K562 (cell line): ENCODE results near the gene ZMIZ1. TPM values are rescaled to one million over a fixed set of nuclear protein-coding genes. Genes with fewer than 3 reads are reported as not detected.
A peak's percentile ranks its signal among the peaks of the same experiment; 100 is the strongest.

Experiments
- ATAC-seq: fragments of 200-7000 bp; cut with Tn5 transposase; 3 replicates; pipeline ENCODE4 v1.9.1; 2020; ENCODE audit warnings: moderate library complexity
- BruUV-seq: library from RNA; stranded (reverse); fragments of 400-500 nt; replicated peaks from 2 replicates; lab custom pipeline; 2021; lab: Mats Ljungman, UMichigan
- CTCF ChIA-PET: fragments of 300-600 bp; formaldehyde crosslinking; extraction: SDS; loops from one replicate; lab custom pipeline; 2021; ENCODE audit warnings: low intra/inter-chr PET ratio; lab: Yijun Ruan, JAX
- POLR2A ChIA-PET: fragments of 300-600, 350-650 bp; sonication (Branson Sonifier 250); formaldehyde crosslinking; extraction: SDS; loops from one replicate; lab custom pipeline; 2021; ENCODE audit warnings: antibody characterized with exemption, inconsistent platforms; lab: Yijun Ruan, JAX
- DNase-seq, 4 experiments: peaks; one replicate each; pipeline versions ENCODE4 v3.0.0 to v3.0.0-alpha.2; 2011 to 2018; ENCODE audit warnings: low spot score in 3 of 4, mixed read lengths in 3 of 4; ENCODE audit errors: extremely low read depth in 1 of 4
- FAIRE-seq: peaks from 2 replicates; lab custom pipeline; 2011; peaks lifted over from hg19 to GRCh38; lab: Jason Lieb, UNC
- H2AFZ ChIP-seq: 2 replicates; pipeline ENCODE4 v1.6.0; 2011; ENCODE audit warnings: low read depth, low read length, control low read depth, inconsistent platforms
- H3K27ac ChIP-seq: fragments of 200-600 bp; 3 replicates; pipeline ENCODE4 v1.8.0; 2011; ENCODE audit warnings: low read depth, mild to moderate bottlenecking, control low read depth, inconsistent platforms, low read length, moderate library complexity, mixed read lengths; ENCODE audit errors: extremely low read depth
- H3K27me3 ChIP-seq, 2 experiments: fragments of 300-600 bp in 1 of 2; 2 replicates in 1 of 2; 3 replicates in 1 of 2; pipeline versions ENCODE4 v1.6.0 to v1.8.0; 2011; ENCODE audit warnings: inconsistent platforms in 2 of 2, low read length in 2 of 2, mild to moderate bottlenecking in 1 of 2, mixed read lengths in 1 of 2, moderate library complexity in 1 of 2; ENCODE audit not compliant: control insufficient read depth in 2 of 2, insufficient read depth in 2 of 2
- H3K36me3 ChIP-seq: fragments of 300-600 bp; 3 replicates; pipeline ENCODE4 v1.8.0; 2011; ENCODE audit warnings: mild to moderate bottlenecking, low read length, inconsistent platforms; ENCODE audit not compliant: control insufficient read depth, insufficient read depth
- H3K4me1 ChIP-seq, 2 experiments: fragments of 200-600 bp in 1 of 2; replicated peaks in 1 of 2; 2 replicates in 1 of 2; 3 replicates in 1 of 2; pipeline versions ENCODE4 v1.5.1 to v1.8.0; 2011; ENCODE audit warnings: inconsistent platforms in 2 of 2, low read length in 2 of 2, mild to moderate bottlenecking in 1 of 2, mixed read lengths in 1 of 2, moderate library complexity in 1 of 2; ENCODE audit not compliant: control insufficient read depth in 2 of 2, insufficient read depth in 2 of 2
- H3K4me2 ChIP-seq: 2 replicates; pipeline ENCODE4 v1.6.1; 2011; ENCODE audit warnings: low read length, control low read depth, inconsistent platforms, mixed read lengths; ENCODE audit not compliant: insufficient read depth
- H3K4me3 ChIP-seq: fragments of 200-600 bp; sonication (generic), shearing (Covaris generic); 2 replicates; pipeline ENCODE4 v1.5.1; 2016; ENCODE audit warnings: control low read depth, inconsistent platforms
- H3K79me2 ChIP-seq: fragments of 200-600 bp; 3 replicates; pipeline ENCODE4 v1.8.0; 2011; ENCODE audit warnings: low read length, inconsistent platforms; ENCODE audit not compliant: control insufficient read depth, insufficient read depth
- H3K9ac ChIP-seq, 2 experiments: 2 replicates each; pipeline versions ENCODE4 v1.6.0 to v1.6.1; 2011; ENCODE audit warnings: low read depth in 2 of 2, low read length in 2 of 2, control low read depth in 1 of 2, inconsistent platforms in 1 of 2, mild to moderate bottlenecking in 1 of 2, mixed read lengths in 1 of 2; ENCODE audit not compliant: insufficient read depth in 1 of 2
- H3K9me1 ChIP-seq: one replicate; pipeline ENCODE4 v1.6.0; 2011; ENCODE audit warnings: inconsistent platforms, mild to moderate bottlenecking, low read length, moderate library complexity; ENCODE audit not compliant: control insufficient read depth, insufficient read depth
- H3K9me3 ChIP-seq: replicated peaks from 2 replicates; pipeline ENCODE4 v1.5.1; 2011; ENCODE audit warnings: low read depth, low read length, inconsistent platforms; ENCODE audit not compliant: control insufficient read depth, insufficient read depth
- H4K20me1 ChIP-seq: replicated peaks from 2 replicates; pipeline ENCODE4 v1.6.1; 2011; ENCODE audit warnings: low read length, inconsistent platforms, mixed read lengths; ENCODE audit not compliant: control insufficient read depth, insufficient read depth
- CBFA2T3 ChIP-seq: fragments of 450-650 bp; IDR thresholded peaks from 2 replicates; pipeline ENCODE4 v1.6.1; 2017
- CBX2 ChIP-seq: fragments of 200-600 bp; sonication (generic); IDR thresholded peaks from one replicate; pipeline ENCODE4 v1.6.1; 2012; ENCODE audit warnings: mild to moderate bottlenecking, low read length, inconsistent platforms; ENCODE audit not compliant: insufficient read depth, poor library complexity, severe bottlenecking
- CCAR2 ChIP-seq: fragments of 200-400 bp; formaldehyde crosslinking; IDR thresholded peaks from 2 replicates; pipeline ENCODE4 v1.6.1; 2017; ENCODE audit warnings: mild to moderate bottlenecking, low read depth, low read length
- CGGBP1 ChIP-seq: fragments of 250-450 bp; sonication (Bioruptor Pico); IDR thresholded peaks from 2 replicates; pipeline ENCODE4 v1.9.0; 2021; ENCODE audit warnings: mild to moderate bottlenecking
- DACH1 ChIP-seq: fragments of 450-650 bp; IDR thresholded peaks from 2 replicates; pipeline ENCODE4 v1.6.1; 2018; ENCODE audit not compliant: partially characterized antibody
- KAT7 ChIP-seq: sonication (generic); formaldehyde crosslinking; IDR thresholded peaks from 2 replicates; pipeline ENCODE4 v1.8.0; 2022; ENCODE audit warnings: missing genetic modification reagents, mild to moderate bottlenecking, borderline replicate concordance
- RBM22 ChIP-seq: fragments of 200-400 bp; formaldehyde crosslinking; IDR thresholded peaks from 2 replicates; pipeline ENCODE4 v1.6.1; 2018; ENCODE audit warnings: low read length, low read depth; ENCODE audit not compliant: poor library complexity, severe bottlenecking
- SREBF1 ChIP-seq: fragments of 150-350 bp; IDR thresholded peaks from 2 replicates; pipeline ENCODE4 v1.6.1; 2014; ENCODE audit warnings: antibody characterized with exemption, low read depth, low read length, borderline replicate concordance
- SRSF3 ChIP-seq: fragments of 200-400 bp; formaldehyde crosslinking; IDR thresholded peaks from 2 replicates; pipeline ENCODE4 v1.6.1; 2016; ENCODE audit warnings: mild to moderate bottlenecking, low read length, moderate library complexity; ENCODE audit not compliant: insufficient read depth
- YBX1 ChIP-seq: fragments of 450-650 bp; IDR thresholded peaks from 2 replicates; pipeline ENCODE4 v1.7.1; 2016; ENCODE audit warnings: mild to moderate bottlenecking
- WGBS: fragments of 100-300 bp; shearing (Covaris generic); methylation state at CpG from one replicate; pipeline ENCODE4 v1.1.6; 2016; ENCODE audit warnings: low coverage, mixed read lengths; ENCODE audit not compliant: insufficient coverage; ENCODE audit errors: missing lambda C conversion rate; 5-methylcytosine and 5-hydroxymethylcytosine counted together
- in situ Hi-C: fragments of 300-500 bp; cut with MboI; formaldehyde crosslinking; loops from 4 replicates; pipeline ENCODE4 v1.15.0; 2018; ENCODE audit warnings: inconsistent platforms, mixed read lengths
- intact Hi-C: fragments of 100-400 bp; cut with micrococcal nuclease; formaldehyde crosslinking; loops from 2 replicates; pipeline ENCODE4 v1.14.2; 2022
- polyA plus RNA-seq, 8 experiments: library from polyadenylated mRNA; depleted of rRNA in 4 of 8; stranded (reverse) in 5 of 8; unstranded in 3 of 8; fragments of >200 nt; fragmentation: Nextera tagmentation in 2 of 8; fragmentation: Illumina TruSeq in 1 of 8; extraction: Ambion mirVana in 2 of 8; extraction: Trizol in 1 of 8; gene quantifications; 2 replicates each; pipeline versions ENCODE4 v1.2.1 to v1.2.3, GENCODE V29; 2011 to 2014; ENCODE audit warnings: inconsistent platforms in 1 of 8, missing spikeins in 1 of 8
- total RNA-seq, 7 experiments: library from RNA; depleted of rRNA in 6 of 7; stranded (reverse); fragments of >200 nt in 6 of 7; fragmentation: Illumina TruSeq in 2 of 7; extraction: Trizol in 2 of 7; gene quantifications; 2 replicates each; pipeline versions ENCODE4 v1.2.1 to v1.2.3, GENCODE V29; 2011 to 2021; ENCODE audit warnings: low replicate concordance in 1 of 7
- TF ChIP-seq, protein P1 (sequence below): fragments of 250-450 bp; sonication (Bioruptor Pico); IDR thresholded peaks from 2 replicates; pipeline ENCODE4 v1.4.0; 2020; ENCODE audit warnings: mild to moderate bottlenecking, moderate library complexity, borderline replicate concordance

The ZMIZ1 gene
- total and polyA plus RNA-seq, 9 of the 15 experiments (the other 6 are each of a cell fraction or from before 2014, with no cell fraction given) = 1.0 to 37.3 (median 4.3) TPM

- Histone ChIP-seq H3K9me1 (no peaks in the 10 kb centered on the region), H2AFZ (no peak overlapping the region), H3K79me2 (no peaks in the 10 kb centered on the region)
- DNase-seq = no peak
- TF ChIP-seq DACH1 (no peak), KAT7 (no peak), YBX1 (no peak), SREBF1 (no peak), CCAR2 (no peak), SRSF3 (no peak), CGGBP1 (CRISPR knock-in tag) (no peak), CBFA2T3 (no peak), RBM22 (no peak), CBX2 (no peak)
- TF ChIP-seq, protein P1, sequence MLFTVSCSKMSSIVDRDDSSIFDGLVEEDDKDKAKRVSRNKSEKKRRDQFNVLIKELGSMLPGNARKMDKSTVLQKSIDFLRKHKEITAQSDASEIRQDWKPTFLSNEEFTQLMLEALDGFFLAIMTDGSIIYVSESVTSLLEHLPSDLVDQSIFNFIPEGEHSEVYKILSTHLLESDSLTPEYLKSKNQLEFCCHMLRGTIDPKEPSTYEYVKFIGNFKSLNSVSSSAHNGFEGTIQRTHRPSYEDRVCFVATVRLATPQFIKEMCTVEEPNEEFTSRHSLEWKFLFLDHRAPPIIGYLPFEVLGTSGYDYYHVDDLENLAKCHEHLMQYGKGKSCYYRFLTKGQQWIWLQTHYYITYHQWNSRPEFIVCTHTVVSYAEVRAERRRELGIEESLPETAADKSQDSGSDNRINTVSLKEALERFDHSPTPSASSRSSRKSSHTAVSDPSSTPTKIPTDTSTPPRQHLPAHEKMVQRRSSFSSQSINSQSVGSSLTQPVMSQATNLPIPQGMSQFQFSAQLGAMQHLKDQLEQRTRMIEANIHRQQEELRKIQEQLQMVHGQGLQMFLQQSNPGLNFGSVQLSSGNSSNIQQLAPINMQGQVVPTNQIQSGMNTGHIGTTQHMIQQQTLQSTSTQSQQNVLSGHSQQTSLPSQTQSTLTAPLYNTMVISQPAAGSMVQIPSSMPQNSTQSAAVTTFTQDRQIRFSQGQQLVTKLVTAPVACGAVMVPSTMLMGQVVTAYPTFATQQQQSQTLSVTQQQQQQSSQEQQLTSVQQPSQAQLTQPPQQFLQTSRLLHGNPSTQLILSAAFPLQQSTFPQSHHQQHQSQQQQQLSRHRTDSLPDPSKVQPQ = no peak
- TF ChIP-seq, all 486 proteins: peak for 0
- ATAC-seq = no peak
- Histone ChIP-seq H3K9ac (peak overlapping the region in 1 of 2 experiments; percentile 19; a peak in 2 of 4 replicates), H3K36me3 (no peaks in the 10 kb centered on the region), H3K4me3 (no peak overlapping the region), H3K9me3 (no peaks in the 10 kb centered on the region; the same call in 1 of the 2 replicates), H4K20me1 (peaks cover 28% of the 10 kb centered on the region; the same call in 1 of the 2 replicates), H3K27ac (no peak overlapping the region), H3K27me3 (no peaks in the 10 kb centered on the region), H3K4me1 (peaks cover 0 to 22% of the 10 kb centered on the region in 2 experiments; a peak in 2 of 5 replicates), H3K4me2 (no peak overlapping the region)
- ChIA-PET POLR2A (interaction anchor here (0.6 to 1.5 kb wide), 6 partner anchors 9 to 36 kb away, joined by 3 read pairs; no protein-coding TSS in a partner anchor), CTCF (no interaction called here)
- BruUV-seq = no TSS peak
- no peak for FAIRE-seq
- in situ Hi-C loops = no loop called here
- intact Hi-C loops = no loop called here
- WGBS = 81% methylated on average over 14 of the region's 14 CpGs
Observed at GRCh38 chr10:79246209-79246581, 177.4 kb downstream of the ZMIZ1 start.
